COLO668 (cell line): ENCODE measurements around the gene AKNA.

Source experiments
- DNase-seq: peaks from one replicate; lab custom pipeline; 2025; ENCODE audit not compliant: unreplicated experiment; lab: John Stamatoyannopoulos, UW

The AKNA gene

GRCh38 chr9:114396558-114397218 lies 8.9 kb upstream of the AKNA start:
- no peak for DNase-seq

- no peak for DNase-seq
These were observed 8.0 kb upstream of the AKNA start for GRCh38 chr9:114395768-114396167.

DNA sequence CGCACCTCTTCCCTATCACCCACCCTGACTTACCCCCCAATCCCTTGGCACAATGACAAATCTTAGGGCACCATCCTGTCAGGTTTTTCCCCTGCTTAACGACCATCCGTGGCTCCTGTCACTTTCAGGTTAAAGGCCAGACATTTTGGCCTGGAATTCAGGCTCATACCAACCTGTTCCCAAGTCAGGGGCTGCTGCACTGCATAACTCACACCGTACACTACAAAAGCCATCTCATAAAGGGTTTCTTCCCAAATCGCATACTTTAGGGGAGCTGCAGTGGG lies 7.5 kb upstream of the AKNA start:
- DNase-seq = no peak

GRCh38 chr9:114394523-114395333 lies 6.9 kb upstream of the AKNA start:
- DNase-seq = no peak

GRCh38 chr9:114392749-114393112 lies 4.9 kb upstream of the AKNA start:
- DNase-seq = no peak

- no peak for DNase-seq
These were observed 3.2 kb upstream of the AKNA start for GRCh38 chr9:114390952-114391351.

DNA sequence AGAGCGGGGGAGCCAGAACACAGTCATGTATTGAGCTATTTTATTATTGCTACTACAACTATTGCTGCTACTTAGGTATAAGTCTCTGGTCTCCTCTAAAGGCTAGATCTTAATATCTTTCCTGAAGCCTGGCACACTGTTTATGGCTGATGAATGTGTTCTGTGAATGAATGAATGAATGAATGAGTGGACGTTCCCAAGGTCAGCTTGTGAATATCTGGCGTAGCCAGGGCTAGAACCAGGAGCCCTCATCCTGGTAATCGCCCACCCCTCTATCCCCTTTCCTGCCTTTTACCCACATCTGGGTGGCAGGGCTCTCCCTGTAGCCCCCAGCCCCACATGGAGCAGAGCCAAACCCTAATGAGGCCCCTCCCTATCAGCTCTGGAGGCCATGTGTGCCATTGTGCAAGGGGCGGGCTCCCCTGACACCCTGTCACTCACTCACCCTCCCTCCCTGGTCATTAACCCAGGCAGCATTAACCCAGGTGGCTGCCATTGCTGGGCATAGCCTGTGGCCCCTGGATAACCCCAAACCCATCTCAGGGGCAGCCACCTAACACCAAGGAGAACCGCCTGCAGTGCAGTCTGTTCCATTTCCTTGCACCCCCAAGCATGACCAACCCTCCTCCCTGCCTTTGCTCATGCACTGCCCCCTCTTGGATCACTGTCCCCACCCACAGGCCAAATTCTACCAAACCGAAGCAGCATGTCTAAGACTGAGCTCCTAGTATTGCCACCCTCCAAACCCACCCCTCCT lies 2.0 kb upstream of the AKNA start:
- no peak for DNase-seq

- no peak for DNase-seq
These were observed 1.1 kb upstream of the AKNA start for GRCh38 chr9:114388764-114389375.

- DNase-seq = no peak
These were observed 538 bp upstream of the AKNA start for GRCh38 chr9:114388357-114388682.

DNA sequence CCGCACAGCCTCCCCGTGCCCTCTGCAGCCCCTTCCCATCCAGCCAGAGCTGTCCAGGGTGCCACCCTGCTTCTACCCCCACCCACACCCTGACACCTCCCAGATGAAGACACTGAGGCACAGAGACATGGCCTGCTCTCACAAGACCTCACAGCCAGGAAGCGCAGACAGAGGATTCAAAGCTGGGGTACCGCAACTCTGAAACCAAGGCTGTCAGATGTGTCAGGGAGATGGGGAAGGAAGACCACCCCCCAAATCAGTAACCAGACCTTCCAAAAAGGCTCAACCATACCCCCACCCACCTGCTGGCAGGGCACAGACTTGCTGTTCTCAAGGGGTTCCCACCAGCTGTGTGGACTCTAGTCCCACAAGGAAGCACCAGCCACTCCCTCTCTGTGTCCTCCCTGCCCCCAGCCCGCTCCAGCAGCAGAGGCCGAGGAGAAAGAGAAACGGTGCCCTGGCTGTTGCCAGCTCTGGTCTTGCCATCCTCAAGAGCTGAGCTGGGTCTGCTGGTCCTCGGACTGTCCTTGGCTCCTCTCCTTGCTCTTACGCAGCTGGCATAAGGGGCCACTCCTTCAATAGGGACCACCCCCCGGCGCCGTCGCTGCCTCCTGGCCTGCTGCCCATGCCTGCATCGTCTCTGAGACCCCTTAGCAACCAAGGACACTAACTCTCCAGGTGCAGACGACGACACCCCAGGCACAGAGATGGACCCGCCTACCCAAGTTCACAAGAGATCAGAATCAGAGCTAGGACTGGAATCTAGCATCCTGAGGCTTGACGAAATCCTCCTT lies 699 bp downstream of the AKNA start:
- DNase-seq = no peak

- no peak for DNase-seq
These were observed 1.4 kb downstream of the AKNA start for GRCh38 chr9:114386361-114386885.

- no peak for DNase-seq
These were observed 2.2 kb downstream of the AKNA start for GRCh38 chr9:114385397-114386181.

GRCh38 chr9:114384836-114385396 lies 2.9 kb downstream of the AKNA start:
- DNase-seq = no peak

DNA sequence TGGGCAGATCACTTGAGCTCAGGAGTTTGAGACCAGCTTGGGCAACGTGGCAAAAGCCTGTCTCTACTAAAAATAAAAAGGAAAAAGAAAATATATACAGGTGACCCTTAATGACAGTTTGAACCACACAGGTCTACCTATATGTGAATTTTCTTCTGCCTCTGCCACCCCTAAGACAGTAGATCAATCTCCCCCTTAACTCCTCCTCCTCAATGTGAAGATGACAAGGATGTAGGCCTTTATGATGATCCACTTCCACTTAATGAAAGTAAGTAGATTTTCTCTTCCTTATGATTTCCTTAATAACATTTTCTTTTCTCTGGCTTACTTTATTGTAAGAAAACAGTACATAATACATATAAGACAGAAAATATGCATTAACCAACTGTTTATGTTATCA lies 3.4 kb downstream of the AKNA start:
- no peak for DNase-seq

DNA sequence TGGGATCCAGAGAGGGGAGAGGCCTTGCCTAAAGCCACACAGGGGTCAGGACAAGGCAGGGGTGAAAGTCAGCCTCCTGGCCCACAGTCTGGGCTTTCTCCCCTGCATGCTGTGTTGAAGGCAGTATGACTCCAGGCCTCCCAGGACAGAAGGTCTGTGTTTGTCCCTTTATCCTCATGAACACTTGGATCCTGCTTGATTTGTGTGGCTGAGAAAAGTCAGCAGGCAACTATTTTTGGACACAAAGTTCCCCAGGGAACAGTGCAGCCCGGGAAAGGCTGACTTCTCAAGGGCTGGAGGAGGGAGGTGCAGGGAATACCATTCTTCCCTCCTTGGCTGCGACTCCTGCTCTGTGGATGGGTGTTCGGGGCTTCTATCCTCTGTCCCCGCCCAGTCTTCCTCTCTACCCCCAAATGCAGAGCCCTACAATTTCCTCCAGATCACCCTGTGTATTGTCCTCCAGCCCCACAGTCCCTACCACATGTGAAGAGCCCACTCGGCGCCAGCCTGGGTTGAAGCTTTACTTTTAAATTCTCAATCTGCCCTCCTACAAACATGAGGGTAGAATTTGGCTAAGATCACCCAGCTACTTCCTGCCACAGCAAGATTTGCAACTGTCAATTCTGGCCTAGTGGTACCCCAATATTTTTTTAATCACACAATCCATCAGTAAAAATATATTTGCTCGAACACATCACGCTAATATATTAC lies 4.1 kb downstream of the AKNA start:
- no peak for DNase-seq

- no peak for DNase-seq
These were observed 4.9 kb downstream of the AKNA start for GRCh38 chr9:114382699-114383520.

DNA sequence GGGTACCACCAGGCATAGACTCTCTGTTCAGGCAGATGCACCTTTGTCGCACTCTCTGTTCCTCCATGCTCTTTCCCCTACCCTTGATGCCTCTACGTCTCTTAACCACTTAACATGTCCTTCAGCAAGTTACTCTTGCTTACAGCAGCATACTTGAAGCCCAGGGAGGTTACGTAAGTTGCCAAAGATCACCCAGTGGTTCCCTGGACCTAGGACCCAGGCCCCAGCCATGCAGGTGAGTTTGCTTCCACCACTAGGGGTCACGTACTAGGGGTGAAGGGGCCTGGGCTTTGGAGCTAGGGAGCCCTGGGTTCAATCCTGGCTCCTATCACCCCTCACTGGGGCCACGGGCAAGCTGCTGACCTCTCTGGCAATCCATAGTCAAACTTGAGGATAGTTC lies 8.9 kb downstream of the AKNA start:
- no peak for DNase-seq

GRCh38 chr9:114378016-114378415 lies 9.8 kb downstream of the AKNA start:
- DNase-seq = no peak
